GM12878 (cell line): ENCODE measurements around the gene MGMT.

Source experiments
- EZH2 ChIP-seq: IDR thresholded peaks from 2 replicates; pipeline ENCODE4 v1.6.1; 2012; ENCODE audit warnings: low read depth, mild to moderate bottlenecking, control low read depth, inconsistent platforms, low read length, borderline replicate concordance; ENCODE audit not compliant: control insufficient read depth
- MYC ChIP-seq: IDR thresholded peaks from 2 replicates; pipeline ENCODE4 v1.6.1; 2011; ENCODE audit warnings: mild to moderate bottlenecking, low read length, moderate library complexity, inconsistent platforms; ENCODE audit not compliant: insufficient read depth, insufficient replicate concordance, insufficient read length, severe bottlenecking
- NFYA ChIP-seq: IDR thresholded peaks from 2 replicates; pipeline ENCODE4 v1.6.1; 2011; ENCODE audit warnings: low read depth, mild to moderate bottlenecking, low read length, improper control_type of control experiment, borderline replicate concordance
- TCF7 ChIP-seq: IDR thresholded peaks from 2 replicates; pipeline ENCODE4 v1.6.1; 2014; ENCODE audit warnings: antibody characterized with exemption, borderline replicate concordance
- TF ChIP-seq, protein P1 (sequence below), 3 experiments: IDR thresholded peaks in 2 of 3; conservative IDR thresholded peaks in 1 of 3; 2 replicates each; pipeline ENCODE4 v1.5.1; 2011; ENCODE audit warnings: low read depth in 3 of 3, low read length in 3 of 3, mild to moderate bottlenecking in 3 of 3, control low read depth in 2 of 3, moderate library complexity in 2 of 3, inconsistent platforms in 1 of 3, mixed read lengths in 1 of 3; ENCODE audit not compliant: control insufficient read depth in 2 of 3, insufficient read depth in 1 of 3; ENCODE audit errors: extremely low read depth in 1 of 3

DNA sequence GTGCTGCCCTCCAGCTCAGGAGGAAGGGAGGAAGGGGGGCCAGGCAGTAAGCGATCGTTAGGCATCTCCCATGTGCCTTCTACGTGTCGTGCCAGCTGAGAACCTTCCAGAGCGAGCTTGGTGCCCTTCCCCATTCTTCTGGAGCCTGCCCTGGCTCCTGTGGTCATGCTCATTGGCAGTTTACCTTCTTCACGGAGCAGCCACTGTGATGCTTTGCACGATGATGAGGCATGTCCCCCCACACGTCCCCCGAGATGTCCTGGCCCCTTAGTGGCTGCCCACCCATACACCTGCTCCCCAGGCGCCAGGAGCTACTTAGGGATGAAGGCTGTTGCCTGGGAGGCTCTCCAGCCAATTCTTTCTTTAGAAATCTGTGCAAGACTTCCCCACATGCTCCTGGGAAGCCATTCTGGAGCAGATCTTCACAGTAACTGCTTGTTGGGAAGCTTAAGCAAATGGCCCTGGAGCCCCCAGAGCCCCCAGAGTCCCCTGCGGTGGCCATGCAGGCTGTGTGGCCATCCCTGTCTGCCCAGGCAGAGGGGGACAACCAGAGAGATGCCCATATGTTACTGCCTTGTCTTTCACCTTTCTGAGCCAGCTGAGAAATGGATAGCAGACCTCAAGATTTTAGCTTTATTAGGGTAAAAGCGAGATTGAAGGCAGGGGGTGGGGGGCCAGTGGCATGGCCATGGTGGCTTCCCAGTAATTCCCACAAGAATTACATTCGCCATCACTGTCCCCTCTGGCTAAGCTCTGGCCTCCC, 298.0 kb downstream of the MGMT start:
- no peak for TF ChIP-seq EZH2
- TF ChIP-seq, protein P1, sequence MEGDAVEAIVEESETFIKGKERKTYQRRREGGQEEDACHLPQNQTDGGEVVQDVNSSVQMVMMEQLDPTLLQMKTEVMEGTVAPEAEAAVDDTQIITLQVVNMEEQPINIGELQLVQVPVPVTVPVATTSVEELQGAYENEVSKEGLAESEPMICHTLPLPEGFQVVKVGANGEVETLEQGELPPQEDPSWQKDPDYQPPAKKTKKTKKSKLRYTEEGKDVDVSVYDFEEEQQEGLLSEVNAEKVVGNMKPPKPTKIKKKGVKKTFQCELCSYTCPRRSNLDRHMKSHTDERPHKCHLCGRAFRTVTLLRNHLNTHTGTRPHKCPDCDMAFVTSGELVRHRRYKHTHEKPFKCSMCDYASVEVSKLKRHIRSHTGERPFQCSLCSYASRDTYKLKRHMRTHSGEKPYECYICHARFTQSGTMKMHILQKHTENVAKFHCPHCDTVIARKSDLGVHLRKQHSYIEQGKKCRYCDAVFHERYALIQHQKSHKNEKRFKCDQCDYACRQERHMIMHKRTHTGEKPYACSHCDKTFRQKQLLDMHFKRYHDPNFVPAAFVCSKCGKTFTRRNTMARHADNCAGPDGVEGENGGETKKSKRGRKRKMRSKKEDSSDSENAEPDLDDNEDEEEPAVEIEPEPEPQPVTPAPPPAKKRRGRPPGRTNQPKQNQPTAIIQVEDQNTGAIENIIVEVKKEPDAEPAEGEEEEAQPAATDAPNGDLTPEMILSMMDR (IDR thresholded peaks at IDR 0.05 in 2 of 3, conservative IDR thresholded peaks at IDR 0.05 in 1 of 3; ENCODE audit: control insufficient read depth in 2 of 3, extremely low read depth in 1 of 3, insufficient read depth in 1 of 3, low read depth in 3 of 3, low read length in 3 of 3) = no peak
- TF ChIP-seq NFYA = no peak
- TF ChIP-seq TCF7 = no peak
- TF ChIP-seq MYC = no peak
